ENCODE measurements around the gene NUB1.

Gene NUB1

DNA sequence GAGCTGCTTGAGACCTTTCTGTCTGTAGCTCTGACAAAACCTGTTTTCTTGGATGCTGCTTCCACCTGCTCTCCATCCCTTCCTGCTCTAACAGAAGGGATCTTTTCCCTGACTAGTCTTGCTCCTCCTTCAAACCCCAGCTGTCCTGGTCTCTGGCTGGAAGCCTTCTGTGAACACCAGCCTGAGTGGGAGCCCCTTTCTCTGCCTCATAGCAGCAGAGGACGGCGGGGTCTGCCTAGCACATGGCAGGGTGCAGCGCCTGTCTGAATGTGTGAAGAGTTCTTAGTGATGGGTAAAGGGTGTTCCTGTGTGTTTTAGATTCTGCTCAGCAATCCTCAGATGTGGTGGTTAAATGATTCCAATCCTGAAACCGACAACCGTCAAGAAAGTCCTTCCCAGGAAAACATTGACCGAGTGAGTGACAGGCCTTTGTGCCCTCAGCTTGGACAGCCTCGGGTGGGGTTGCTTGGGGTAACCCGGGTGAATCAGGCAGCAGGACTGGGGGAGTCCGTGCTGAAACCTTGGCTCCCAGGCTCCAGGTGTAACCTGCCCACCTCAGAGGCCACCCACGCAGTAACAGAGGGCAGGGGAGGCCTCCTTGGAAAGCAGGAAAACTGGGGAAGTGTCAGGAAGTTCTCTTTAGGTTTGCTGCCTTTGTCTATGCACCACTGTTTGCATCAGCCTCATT lies 34.1 kb downstream of the NUB1 start:
- TF ChIP-seq, protein P1, sequence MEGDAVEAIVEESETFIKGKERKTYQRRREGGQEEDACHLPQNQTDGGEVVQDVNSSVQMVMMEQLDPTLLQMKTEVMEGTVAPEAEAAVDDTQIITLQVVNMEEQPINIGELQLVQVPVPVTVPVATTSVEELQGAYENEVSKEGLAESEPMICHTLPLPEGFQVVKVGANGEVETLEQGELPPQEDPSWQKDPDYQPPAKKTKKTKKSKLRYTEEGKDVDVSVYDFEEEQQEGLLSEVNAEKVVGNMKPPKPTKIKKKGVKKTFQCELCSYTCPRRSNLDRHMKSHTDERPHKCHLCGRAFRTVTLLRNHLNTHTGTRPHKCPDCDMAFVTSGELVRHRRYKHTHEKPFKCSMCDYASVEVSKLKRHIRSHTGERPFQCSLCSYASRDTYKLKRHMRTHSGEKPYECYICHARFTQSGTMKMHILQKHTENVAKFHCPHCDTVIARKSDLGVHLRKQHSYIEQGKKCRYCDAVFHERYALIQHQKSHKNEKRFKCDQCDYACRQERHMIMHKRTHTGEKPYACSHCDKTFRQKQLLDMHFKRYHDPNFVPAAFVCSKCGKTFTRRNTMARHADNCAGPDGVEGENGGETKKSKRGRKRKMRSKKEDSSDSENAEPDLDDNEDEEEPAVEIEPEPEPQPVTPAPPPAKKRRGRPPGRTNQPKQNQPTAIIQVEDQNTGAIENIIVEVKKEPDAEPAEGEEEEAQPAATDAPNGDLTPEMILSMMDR (IDR thresholded peaks at IDR 0.05; ENCODE audit: borderline replicate concordance, insufficient read depth, low read depth, low read length): no peak
- H3K4me3 ChIP-seq (ENCODE audit: low read depth, low read length): no peak overlapping the region

DNA sequence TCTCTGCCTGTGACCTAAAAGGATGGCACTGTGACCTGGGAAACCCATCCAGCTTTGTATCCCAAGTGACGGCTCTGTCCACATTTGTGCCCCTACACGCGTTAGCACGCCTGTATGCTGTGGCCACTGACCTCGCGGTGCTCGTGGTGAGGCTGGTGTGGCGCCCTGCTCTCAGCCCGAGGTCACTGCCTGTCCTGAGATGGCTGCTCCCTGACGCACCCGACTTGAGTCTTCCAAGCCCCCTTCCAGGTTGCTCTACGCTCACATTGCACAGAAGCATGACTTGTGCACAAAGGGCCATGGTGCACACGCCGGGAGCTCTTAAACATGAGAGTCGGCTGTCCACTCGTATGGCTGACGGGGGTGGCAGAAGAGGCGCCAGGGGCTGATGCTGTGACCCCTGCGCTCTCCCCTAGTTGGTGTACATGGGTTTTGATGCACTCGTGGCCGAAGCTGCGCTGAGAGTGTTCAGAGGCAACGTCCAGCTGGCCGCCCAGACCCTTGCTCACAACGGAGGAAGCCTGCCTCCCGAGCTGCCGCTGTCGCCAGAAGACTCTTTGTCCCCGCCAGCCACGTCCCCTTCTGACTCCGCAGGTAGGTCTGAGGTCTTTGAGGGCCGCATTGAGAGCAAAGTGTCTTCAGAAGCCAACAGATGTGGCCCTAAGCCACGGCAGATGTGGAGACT lies 34.7 kb downstream of the NUB1 start:
- H3K4me3 ChIP-seq (ENCODE audit: low read depth, low read length): no peak overlapping the region
- TF ChIP-seq, protein P1 (IDR thresholded peaks at IDR 0.05; ENCODE audit: borderline replicate concordance, insufficient read depth, low read depth, low read length): no peak

DNA sequence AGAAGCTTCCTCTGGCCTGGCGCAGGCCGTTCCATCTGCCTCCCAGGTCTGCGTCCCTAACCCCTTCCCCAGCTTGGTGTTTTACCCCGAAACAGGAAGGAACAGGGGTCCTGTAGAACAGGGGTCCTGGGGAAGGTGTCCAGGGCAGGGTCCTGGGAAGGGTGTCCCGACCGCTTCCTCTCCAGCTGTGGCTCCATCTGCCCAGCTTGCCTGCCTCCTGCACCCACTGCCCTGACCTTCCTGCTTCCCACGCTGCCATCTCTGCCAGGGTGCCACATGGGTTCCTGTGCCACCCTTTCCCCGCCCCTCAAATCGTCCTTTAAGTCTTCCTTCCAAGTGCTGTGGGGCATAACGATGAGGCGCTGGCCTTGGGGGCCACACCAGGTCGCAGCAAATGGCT lies 35.8 kb downstream of the NUB1 start:
- H3K4me3 ChIP-seq (ENCODE audit: low read depth, low read length): no peak overlapping the region
- TF ChIP-seq, protein P1 (IDR thresholded peaks at IDR 0.05; ENCODE audit: borderline replicate concordance, insufficient read depth, low read depth, low read length): no peak

DNA sequence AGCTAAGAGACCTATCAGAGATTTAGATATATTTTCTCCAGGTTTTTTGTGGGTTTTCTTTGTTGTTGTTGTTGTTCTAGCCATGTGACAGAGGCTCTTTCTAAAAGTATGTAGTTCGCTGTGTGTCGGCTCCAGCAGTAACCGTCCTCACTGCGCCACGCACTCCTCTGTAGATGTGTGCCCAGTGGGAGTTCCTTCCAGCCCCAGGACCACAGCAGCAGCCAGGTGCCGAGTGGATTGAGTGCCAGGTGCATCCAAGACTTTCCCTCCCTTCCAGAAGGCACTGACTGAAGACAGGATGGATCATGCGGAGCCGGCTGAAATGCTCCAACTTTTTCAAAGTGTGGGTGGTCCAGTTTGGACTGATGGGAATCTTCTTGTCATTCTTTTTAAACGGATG lies 36.4 kb downstream of the NUB1 start:
- TF ChIP-seq, protein P1 (IDR thresholded peaks at IDR 0.05; ENCODE audit: borderline replicate concordance, insufficient read depth, low read depth, low read length): no peak
- H3K4me3 ChIP-seq (ENCODE audit: low read depth, low read length): no peak overlapping the region

DNA sequence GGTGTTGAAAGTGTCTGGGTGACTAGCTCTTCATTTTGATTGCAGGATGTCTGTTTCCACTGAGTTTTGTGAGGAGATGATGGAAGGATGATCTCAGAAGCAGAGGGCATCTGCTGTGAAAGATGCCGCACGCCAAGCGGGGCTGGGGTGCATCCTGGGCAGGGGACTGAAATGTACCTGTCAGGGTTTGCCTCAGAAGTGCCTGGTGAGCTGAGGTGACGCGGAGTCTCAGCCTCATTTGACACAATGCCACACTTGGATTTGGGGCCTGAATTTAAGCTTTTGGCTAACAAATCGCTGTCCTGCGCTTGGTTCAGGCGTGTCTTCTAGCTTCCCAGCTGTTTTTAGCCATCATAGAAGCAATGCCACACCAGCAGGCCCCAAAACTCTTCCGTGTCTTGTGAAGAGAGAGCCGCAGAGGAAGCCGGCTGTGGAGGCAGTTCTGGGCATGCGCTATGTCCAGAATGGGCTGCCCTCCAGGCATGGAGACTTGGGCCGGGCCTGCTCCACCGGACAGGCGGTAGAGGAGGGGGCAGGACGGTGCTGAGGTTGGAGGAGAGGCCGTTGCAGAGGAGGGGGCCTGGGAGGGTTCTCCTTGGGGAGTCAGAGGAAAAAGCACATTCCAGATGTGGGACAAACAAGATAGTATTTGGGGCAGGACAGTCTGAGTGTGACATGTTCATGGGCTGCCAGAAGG lies 37.0 kb downstream of the NUB1 start:
- TF ChIP-seq, protein P1 (IDR thresholded peaks at IDR 0.05; ENCODE audit: borderline replicate concordance, insufficient read depth, low read depth, low read length): no peak
- no peak overlapping the region for H3K4me3 ChIP-seq (ENCODE audit: low read depth, low read length)

DNA sequence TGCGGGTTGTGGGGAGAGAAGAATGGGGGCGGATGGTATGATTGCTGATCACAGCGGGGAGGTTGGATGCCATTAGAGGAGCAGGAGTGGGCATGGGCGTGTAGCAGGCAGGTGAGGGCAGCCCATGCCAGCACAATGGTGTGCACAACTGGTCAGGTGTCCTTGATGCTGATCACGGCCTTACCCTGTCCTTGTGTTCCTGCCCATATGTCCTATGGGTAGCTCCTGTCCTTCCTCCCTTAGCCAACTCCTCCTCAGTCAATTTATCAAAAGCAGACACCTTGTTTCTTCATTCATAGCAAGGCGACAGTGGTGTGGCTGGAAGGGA lies 37.5 kb downstream of the NUB1 start:
- H3K4me3 ChIP-seq (ENCODE audit: low read depth, low read length): no peak overlapping the region
- TF ChIP-seq, protein P1 (IDR thresholded peaks at IDR 0.05; ENCODE audit: borderline replicate concordance, insufficient read depth, low read depth, low read length): no peak
